Ovary (tissue), 3 donors: Measurements from ENCODE around the gene BBX.

ENCODE experiments used
- EP300 ChIP-seq: sonication (generic); formaldehyde crosslinking; IDR thresholded peaks from one replicate; pipeline ENCODE4 v1.6.1; 2017; ENCODE audit warnings: antibody characterized with exemption
- POLR2A ChIP-seq: fragments of 450-650 bp; IDR thresholded peaks from one replicate; pipeline ENCODE4 v1.6.1; 2017; ENCODE audit warnings: antibody characterized with exemption, mild to moderate bottlenecking, moderate library complexity
- TF ChIP-seq, protein P1 (sequence below), 3 donors: fragments of 450-650 bp in 2 of 3; fragments of 200-600 bp in 1 of 3; IDR thresholded peaks; one replicate each; pipeline versions ENCODE4 v1.5.1 to v1.8.0; 2016 to 2022; ENCODE audit warnings: antibody characterized with exemption in 3 of 3, mild to moderate bottlenecking in 1 of 3
- donor health status: DM: no; HTN: no; CAD: no.

DNA sequence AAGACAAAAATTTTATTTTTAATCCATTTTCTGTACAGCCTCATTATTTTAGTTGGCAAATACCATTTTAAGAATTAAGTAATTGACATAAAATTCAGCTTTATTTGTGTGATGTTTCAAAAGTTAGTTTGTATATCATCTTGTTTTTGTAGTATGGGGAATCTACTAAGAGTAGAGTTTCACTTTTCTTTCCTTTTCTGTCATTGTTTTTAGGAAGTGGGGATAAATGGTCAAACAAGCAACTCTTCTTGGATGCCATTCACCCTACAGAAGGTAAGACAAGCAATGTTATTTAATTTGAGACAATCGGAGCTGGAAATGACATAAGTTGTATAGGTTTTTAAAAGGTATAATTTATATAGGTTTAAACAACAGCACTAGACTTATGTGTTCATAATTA is 268.3 kb downstream of the BBX start:
- TF ChIP-seq, protein P1, sequence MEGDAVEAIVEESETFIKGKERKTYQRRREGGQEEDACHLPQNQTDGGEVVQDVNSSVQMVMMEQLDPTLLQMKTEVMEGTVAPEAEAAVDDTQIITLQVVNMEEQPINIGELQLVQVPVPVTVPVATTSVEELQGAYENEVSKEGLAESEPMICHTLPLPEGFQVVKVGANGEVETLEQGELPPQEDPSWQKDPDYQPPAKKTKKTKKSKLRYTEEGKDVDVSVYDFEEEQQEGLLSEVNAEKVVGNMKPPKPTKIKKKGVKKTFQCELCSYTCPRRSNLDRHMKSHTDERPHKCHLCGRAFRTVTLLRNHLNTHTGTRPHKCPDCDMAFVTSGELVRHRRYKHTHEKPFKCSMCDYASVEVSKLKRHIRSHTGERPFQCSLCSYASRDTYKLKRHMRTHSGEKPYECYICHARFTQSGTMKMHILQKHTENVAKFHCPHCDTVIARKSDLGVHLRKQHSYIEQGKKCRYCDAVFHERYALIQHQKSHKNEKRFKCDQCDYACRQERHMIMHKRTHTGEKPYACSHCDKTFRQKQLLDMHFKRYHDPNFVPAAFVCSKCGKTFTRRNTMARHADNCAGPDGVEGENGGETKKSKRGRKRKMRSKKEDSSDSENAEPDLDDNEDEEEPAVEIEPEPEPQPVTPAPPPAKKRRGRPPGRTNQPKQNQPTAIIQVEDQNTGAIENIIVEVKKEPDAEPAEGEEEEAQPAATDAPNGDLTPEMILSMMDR (IDR thresholded peaks at IDR 0.05) = no peak
- TF ChIP-seq POLR2A (no peak), EP300 (no peak)
